ENCODE results near the gene UBAC2. TPM values are rescaled to one million over a fixed set of nuclear protein-coding genes. Genes with fewer than 3 reads are reported as not detected.

UBAC2 gene
- total RNA-seq, 1 donor, result 36.9 TPM

DNA sequence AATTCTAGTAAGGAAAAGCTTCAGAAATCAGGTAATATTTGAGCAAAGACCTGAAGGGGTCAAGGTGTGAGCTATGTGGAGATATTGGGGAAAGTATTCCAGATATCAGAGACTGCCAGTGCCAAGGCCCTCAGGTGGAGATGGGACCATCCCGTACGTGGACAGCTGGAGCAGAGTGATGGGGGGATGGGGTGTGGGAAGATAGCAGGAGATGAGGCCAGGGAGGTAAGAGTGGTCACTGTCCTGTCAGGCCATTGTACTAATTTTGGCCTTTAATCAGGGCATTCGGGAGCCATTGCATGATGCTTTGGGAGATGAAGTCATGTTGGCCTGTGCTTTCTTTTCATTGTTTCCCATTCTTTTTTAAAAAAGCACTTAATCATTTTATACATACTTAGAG is 70.6 kb downstream of the UBAC2 start:
- no peak for DNase-seq (ENCODE audit: insufficient read length, low spot score, missing footprints)
- Histone ChIP-seq H2AFZ (ENCODE audit: low read length) (no peak overlapping the region), H4K20me1 (ENCODE audit: insufficient read depth, low read length) (peaks cover 13% of the 10 kb centered on the region), H3K4me2 (ENCODE audit: insufficient read depth, low read length) (no peak overlapping the region), H3K4me3 (ENCODE audit: insufficient read depth, low read length) (no peak overlapping the region), H3K4me1 (ENCODE audit: insufficient read depth, low read length) (peaks cover 5% of the 10 kb centered on the region), H3K36me3 (ENCODE audit: insufficient read depth, low read length) (no peaks in the 10 kb centered on the region), H3K79me2 (ENCODE audit: insufficient read depth, low read length) (peaks cover 4% of the 10 kb centered on the region), H3K27ac (ENCODE audit: low read depth, low read length) (no peak overlapping the region), H3K9me3 (ENCODE audit: low read depth, low read length) (no peaks in the 10 kb centered on the region), H3K27me3 (ENCODE audit: insufficient read depth, low read length) (no peaks in the 10 kb centered on the region)
- TF ChIP-seq CTCF (IDR thresholded peaks at IDR 0.05; ENCODE audit: extremely low read depth, low read depth, low read length), result no peak

DNA sequence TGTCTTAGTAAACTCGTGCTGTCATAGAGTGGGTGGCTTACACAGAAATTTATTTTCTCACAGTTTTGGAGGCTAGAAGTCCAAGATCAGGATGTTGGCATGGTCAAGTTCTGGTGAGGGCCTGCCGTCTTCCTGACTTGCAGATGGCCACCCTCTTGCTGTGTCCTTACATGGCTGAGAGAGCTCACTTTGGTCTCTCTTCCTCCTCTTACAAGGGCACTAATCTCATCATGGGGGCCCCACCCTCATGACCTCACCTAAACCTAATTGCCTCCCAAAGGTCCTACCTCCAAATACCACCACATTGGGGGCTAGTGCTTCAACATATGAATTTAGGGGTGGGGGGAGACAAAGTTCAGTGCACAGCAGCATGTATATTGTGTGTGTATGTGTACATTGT is 71.8 kb downstream of the UBAC2 start:
- no peak for TF ChIP-seq CTCF (IDR thresholded peaks at IDR 0.05; ENCODE audit: extremely low read depth, low read depth, low read length)
- H4K20me1 ChIP-seq (ENCODE audit: insufficient read depth, low read length), result peaks cover 8% of the 10 kb centered on the region
- H3K36me3 ChIP-seq (ENCODE audit: insufficient read depth, low read length), result no peaks in the 10 kb centered on the region
- no peak overlapping the region for H2AFZ ChIP-seq (ENCODE audit: low read length)
- no peak for DNase-seq (ENCODE audit: insufficient read length, low spot score, missing footprints)
- no peak overlapping the region for H3K27ac ChIP-seq (ENCODE audit: low read depth, low read length)
- H3K4me1 ChIP-seq (ENCODE audit: insufficient read depth, low read length), result peaks cover 5% of the 10 kb centered on the region
- H3K9me3 ChIP-seq (ENCODE audit: low read depth, low read length), result no peaks in the 10 kb centered on the region
- peaks cover 4% of the 10 kb centered on the region for H3K79me2 ChIP-seq (ENCODE audit: insufficient read depth, low read length)
- no peak overlapping the region for H3K4me2 ChIP-seq (ENCODE audit: insufficient read depth, low read length)
- no peaks in the 10 kb centered on the region for H3K27me3 ChIP-seq (ENCODE audit: insufficient read depth, low read length)
- H3K4me3 ChIP-seq (ENCODE audit: insufficient read depth, low read length), result no peak overlapping the region

DNA sequence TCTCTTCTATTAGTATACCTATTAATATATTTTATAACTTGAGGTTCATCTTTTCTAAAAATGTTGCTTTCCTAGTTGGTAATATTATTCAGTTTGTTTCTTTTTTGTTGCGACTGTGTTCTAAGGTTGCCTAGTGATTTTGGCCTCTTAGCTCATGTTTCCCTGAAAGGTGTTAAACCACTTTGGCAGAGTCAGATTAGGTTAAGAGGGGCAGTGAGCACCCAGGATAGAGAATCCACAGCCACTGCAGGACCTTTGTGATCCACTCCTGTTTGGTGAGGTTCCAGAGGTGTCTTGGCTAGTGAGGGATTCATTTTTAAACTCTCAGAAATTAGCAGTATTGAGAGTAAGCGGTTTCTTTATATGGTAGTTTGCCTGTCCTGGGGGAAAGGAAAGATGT is 72.5 kb downstream of the UBAC2 start:
- TF ChIP-seq CTCF (IDR thresholded peaks at IDR 0.05; ENCODE audit: extremely low read depth, low read depth, low read length), result no peak
- Histone ChIP-seq H3K4me2 (ENCODE audit: insufficient read depth, low read length) (no peak overlapping the region), H3K79me2 (ENCODE audit: insufficient read depth, low read length) (peaks cover 4% of the 10 kb centered on the region), H2AFZ (ENCODE audit: low read length) (no peak overlapping the region), H3K4me3 (ENCODE audit: insufficient read depth, low read length) (no peak overlapping the region), H3K27me3 (ENCODE audit: insufficient read depth, low read length) (no peaks in the 10 kb centered on the region), H3K9me3 (ENCODE audit: low read depth, low read length) (no peaks in the 10 kb centered on the region), H3K4me1 (ENCODE audit: insufficient read depth, low read length) (peaks cover 5% of the 10 kb centered on the region), H3K36me3 (ENCODE audit: insufficient read depth, low read length) (no peaks in the 10 kb centered on the region), H3K27ac (ENCODE audit: low read depth, low read length) (no peak overlapping the region), H4K20me1 (ENCODE audit: insufficient read depth, low read length) (peaks cover 8% of the 10 kb centered on the region)
- no peak for DNase-seq (ENCODE audit: insufficient read length, low spot score, missing footprints)

GRCh38 chr13:99275093-99275469 is 74.4 kb downstream of the UBAC2 start:
- Histone ChIP-seq H3K4me2 (ENCODE audit: insufficient read depth, low read length) (no peak overlapping the region), H3K27ac (ENCODE audit: low read depth, low read length) (peak overlapping the region; percentile 7), H3K79me2 (ENCODE audit: insufficient read depth, low read length) (peaks cover 4% of the 10 kb centered on the region), H3K27me3 (ENCODE audit: insufficient read depth, low read length) (no peaks in the 10 kb centered on the region), H3K9me3 (ENCODE audit: low read depth, low read length) (no peaks in the 10 kb centered on the region), H3K4me1 (ENCODE audit: insufficient read depth, low read length) (peaks cover 12% of the 10 kb centered on the region), H4K20me1 (ENCODE audit: insufficient read depth, low read length) (peaks cover 5% of the 10 kb centered on the region), H2AFZ (ENCODE audit: low read length) (no peak overlapping the region), H3K36me3 (ENCODE audit: insufficient read depth, low read length) (no peaks in the 10 kb centered on the region), H3K4me3 (ENCODE audit: insufficient read depth, low read length) (no peak overlapping the region)
- TF ChIP-seq CTCF (IDR thresholded peaks at IDR 0.05; ENCODE audit: extremely low read depth, low read depth, low read length), result no peak
- DNase-seq (ENCODE audit: insufficient read length, low spot score, missing footprints), result peak; percentile 72

Data from osteoblast (primary cell).